ENCODE results near the gene SEPTIN7.

The SEPTIN7 gene

DNA sequence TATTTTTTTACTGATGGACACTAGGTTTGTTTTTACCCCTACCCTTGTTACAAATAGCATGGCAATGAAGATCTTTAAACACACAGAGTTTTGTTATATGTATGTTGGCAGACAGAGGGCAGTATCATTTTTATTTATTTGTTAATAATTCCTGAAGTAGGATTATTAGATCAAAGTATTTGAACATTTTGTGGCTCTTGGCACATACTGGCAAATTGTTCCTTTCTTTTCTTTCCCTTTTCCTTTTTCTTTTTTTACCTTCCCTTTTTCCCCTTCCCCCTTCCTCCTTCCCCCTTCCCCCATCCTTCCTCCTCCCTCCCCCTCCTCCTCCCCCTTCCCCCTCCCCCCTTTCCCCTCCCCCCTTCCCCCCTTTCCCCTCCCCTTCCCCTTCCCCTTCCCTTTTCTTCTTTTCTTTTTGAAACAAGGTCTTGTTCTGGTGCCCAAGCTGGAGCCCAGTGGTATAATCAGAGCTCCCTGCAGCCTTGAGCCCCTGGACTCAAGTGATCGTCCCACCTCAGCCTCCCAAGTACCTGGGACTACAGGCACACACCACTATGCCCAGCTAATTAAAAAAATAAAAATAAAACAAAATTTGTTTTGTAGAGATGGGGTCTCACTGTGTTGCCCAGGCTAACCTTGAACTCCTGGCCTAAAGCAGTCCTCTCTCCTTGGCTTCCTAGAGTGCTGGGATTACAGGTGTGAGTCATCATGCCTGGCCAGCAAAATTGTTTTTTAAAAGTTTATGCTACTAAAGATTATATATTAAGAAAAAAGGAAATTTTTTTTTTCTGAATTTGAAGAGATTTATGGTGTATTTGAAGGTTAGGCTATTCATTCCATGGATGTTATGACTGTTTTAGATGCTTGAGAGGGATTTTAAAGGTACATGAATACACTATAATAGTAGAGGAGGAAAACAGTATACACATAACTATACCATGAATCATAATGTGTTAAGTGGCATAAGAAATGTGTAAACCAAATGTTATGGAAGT, 39.3 kb downstream of the SEPTIN7 start:
- no peak for DNase-seq (ENCODE audit: low read depth)
- H3K4me3 ChIP-seq (ENCODE audit: low read depth, low read length): no peak overlapping the region
- TF ChIP-seq, protein P1, sequence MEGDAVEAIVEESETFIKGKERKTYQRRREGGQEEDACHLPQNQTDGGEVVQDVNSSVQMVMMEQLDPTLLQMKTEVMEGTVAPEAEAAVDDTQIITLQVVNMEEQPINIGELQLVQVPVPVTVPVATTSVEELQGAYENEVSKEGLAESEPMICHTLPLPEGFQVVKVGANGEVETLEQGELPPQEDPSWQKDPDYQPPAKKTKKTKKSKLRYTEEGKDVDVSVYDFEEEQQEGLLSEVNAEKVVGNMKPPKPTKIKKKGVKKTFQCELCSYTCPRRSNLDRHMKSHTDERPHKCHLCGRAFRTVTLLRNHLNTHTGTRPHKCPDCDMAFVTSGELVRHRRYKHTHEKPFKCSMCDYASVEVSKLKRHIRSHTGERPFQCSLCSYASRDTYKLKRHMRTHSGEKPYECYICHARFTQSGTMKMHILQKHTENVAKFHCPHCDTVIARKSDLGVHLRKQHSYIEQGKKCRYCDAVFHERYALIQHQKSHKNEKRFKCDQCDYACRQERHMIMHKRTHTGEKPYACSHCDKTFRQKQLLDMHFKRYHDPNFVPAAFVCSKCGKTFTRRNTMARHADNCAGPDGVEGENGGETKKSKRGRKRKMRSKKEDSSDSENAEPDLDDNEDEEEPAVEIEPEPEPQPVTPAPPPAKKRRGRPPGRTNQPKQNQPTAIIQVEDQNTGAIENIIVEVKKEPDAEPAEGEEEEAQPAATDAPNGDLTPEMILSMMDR (IDR thresholded peaks at IDR 0.05; ENCODE audit: low read depth, low read length): no peak
- TF ChIP-seq POLR2A (IDR thresholded peaks at IDR 0.05; ENCODE audit: extremely low read depth, insufficient read length) (no peak), MYC (IDR thresholded peaks at IDR 0.05; ENCODE audit: low read depth, low read length) (no peak)

DNA sequence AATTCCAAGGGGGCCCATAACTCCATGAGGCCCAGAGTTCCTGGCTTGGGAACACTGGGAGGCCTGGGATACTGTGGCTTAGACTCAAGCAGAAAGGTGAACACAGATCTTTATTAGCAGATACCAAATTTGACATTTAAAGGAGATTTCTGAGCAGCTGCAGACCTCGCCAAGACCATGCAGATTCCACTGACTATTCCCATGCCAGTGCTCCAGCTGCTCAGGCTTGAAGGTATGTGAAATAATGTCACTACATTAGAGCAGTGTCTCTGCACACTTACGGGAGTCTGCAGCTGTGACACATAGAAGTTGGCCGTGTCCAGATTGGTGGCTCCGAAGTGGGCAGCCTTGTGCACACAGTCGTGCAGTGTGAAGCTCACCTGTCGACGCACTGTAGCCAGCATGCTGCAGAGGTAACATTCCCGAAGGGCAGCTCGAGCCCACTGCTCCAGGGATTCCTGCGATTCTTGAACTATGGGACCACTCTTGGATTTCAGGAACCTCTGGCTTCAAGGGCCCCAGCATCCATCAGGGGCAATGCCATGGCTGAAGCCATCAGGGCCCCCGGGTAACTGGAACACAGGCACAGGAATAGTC, 46.1 kb downstream of the SEPTIN7 start:
- no peak for DNase-seq (ENCODE audit: low read depth)
- TF ChIP-seq POLR2A (IDR thresholded peaks at IDR 0.05; ENCODE audit: extremely low read depth, insufficient read length): no peak
- H3K4me3 ChIP-seq (ENCODE audit: low read depth, low read length): no peak overlapping the region

DNA sequence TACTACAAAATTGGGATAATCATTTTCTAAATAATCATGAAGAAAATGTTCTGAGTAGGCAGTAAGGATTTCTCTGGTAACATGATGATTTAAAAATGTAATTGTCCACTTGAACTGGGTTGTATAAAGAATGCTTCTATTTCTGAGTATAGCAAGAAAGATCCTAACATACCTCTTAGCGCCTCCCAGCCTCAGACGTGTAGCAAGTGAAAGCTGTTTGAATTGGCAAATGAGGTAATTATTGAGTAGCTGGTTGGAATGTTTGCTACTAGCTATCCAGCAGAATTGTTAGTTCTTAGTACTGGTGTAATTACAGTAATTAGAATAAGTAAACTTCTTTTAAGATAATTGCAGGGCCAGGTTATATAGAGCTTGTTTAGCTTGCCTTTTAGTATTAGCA, 47.9 kb downstream of the SEPTIN7 start:
- DNase-seq (ENCODE audit: low read depth): no peak
- no peak for TF ChIP-seq POLR2A (IDR thresholded peaks at IDR 0.05; ENCODE audit: extremely low read depth, insufficient read length)
- TF ChIP-seq, protein P2, sequence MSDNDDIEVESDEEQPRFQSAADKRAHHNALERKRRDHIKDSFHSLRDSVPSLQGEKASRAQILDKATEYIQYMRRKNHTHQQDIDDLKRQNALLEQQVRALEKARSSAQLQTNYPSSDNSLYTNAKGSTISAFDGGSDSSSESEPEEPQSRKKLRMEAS (IDR thresholded peaks at IDR 0.05; ENCODE audit: low read depth, low read length): no peak
- no peak for TF ChIP-seq MYC (IDR thresholded peaks at IDR 0.05; ENCODE audit: low read depth, low read length)
- TF ChIP-seq, protein P1 (IDR thresholded peaks at IDR 0.05; ENCODE audit: low read depth, low read length): no peak
- H3K4me3 ChIP-seq (ENCODE audit: low read depth, low read length): no peak overlapping the region

DNA sequence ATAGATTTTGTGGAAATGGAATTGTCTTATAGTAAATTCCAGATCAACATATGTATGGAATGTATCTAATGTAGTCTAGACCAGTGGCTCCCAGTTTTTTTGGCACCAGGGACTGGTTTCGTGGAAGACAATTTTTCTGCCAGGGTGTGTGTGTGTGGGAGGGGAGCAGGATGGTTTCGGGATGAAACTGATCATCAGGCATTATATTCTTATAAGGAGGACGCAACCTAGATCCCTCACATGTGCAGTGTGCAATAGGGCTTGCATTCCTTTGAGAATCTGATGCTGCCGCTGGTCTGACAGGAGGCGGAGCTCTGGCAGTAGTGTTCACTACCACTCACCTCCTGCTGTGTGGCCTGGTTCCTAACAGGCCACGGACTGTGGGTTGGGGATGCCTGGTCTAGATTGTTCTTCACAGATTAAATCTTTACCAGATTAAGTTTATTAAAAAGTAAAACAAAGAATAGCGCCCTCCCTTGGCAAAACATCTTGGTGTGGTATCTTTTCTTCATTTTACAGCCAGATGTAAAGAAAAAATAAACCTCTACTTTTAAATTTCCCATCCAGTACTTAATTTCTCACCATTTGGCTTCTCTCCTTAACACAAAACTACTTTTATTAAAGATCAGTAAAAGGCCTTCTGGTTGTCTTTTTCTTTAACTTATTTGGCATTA, 48.4 kb downstream of the SEPTIN7 start:
- H3K4me3 ChIP-seq (ENCODE audit: low read depth, low read length): no peak overlapping the region
- TF ChIP-seq, protein P2 (IDR thresholded peaks at IDR 0.05; ENCODE audit: low read depth, low read length): no peak
- DNase-seq (ENCODE audit: low read depth): no peak

DNA sequence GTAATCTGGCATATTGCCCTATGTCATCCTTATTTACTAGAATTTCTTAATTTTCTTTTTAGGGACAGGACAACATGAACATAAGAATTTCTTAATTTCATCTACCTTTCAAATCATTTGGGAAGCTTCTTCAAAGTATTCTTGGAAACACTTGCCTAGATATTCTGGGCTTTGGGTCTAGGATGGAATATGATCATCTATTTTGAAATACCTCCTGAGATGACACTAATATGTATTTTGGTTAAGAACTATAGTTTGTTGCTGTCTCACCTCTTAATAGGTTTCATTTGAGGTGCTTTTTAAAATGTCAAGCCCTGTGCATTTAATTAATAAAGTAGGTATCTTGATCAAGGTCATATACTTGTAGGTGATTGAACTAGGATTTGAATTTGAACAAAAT, 49.1 kb downstream of the SEPTIN7 start:
- TF ChIP-seq, protein P2 (IDR thresholded peaks at IDR 0.05; ENCODE audit: low read depth, low read length): no peak
- TF ChIP-seq MYC (IDR thresholded peaks at IDR 0.05; ENCODE audit: low read depth, low read length) (no peak), POLR2A (IDR thresholded peaks at IDR 0.05; ENCODE audit: extremely low read depth, insufficient read length) (no peak)
- TF ChIP-seq, protein P1 (IDR thresholded peaks at IDR 0.05; ENCODE audit: low read depth, low read length): no peak

More for the DNA sequence above, 49.1 kb downstream of the SEPTIN7 start:
- no peak overlapping the region for H3K4me3 ChIP-seq (ENCODE audit: low read depth, low read length)
- no peak for DNase-seq (ENCODE audit: low read depth)

All from NB4 (cell line).